NCI-H2081 treated with DMSO at 0.1 percent for 48 hours (cell line): ENCODE data around the gene ATP1A1.

Experiments
- DNase-seq: peaks from one replicate; lab custom pipeline; 2025; lab: John Stamatoyannopoulos, UW

Gene ATP1A1

GRCh38 chr1:116372191-116372590, 853 bp upstream of the ATP1A1 start:
- no peak for DNase-seq

- DNase-seq, result no peak
Measured at GRCh38 chr1:116373431-116374352, 648 bp downstream of the ATP1A1 start.

GRCh38 chr1:116374353-116375147, 1.5 kb downstream of the ATP1A1 start:
- no peak for DNase-seq

GRCh38 chr1:116375148-116375886, 2.3 kb downstream of the ATP1A1 start:
- DNase-seq, result no peak

- no peak for DNase-seq
Measured at GRCh38 chr1:116375887-116376728, 3.1 kb downstream of the ATP1A1 start.

- DNase-seq, result no peak
Measured at GRCh38 chr1:116376729-116377086, 3.7 kb downstream of the ATP1A1 start.

GRCh38 chr1:116377541-116378529, 4.8 kb downstream of the ATP1A1 start:
- DNase-seq, result no peak

- no peak for DNase-seq
Measured at GRCh38 chr1:116379057-116379630, 6.1 kb downstream of the ATP1A1 start.

- no peak for DNase-seq
Measured at GRCh38 chr1:116379674-116380498, 6.8 kb downstream of the ATP1A1 start.

GRCh38 chr1:116380499-116381242, 7.6 kb downstream of the ATP1A1 start:
- DNase-seq, result no peak

- DNase-seq, result no peak
Measured at GRCh38 chr1:116382321-116382720, 9.3 kb downstream of the ATP1A1 start.

- DNase-seq, result no peak
Measured at GRCh38 chr1:116382857-116383483, 9.9 kb downstream of the ATP1A1 start.

GRCh38 chr1:116386042-116386441, 13.0 kb downstream of the ATP1A1 start:
- no peak for DNase-seq

- DNase-seq, result no peak
Measured at GRCh38 chr1:116387551-116387950, 14.5 kb downstream of the ATP1A1 start.

- no peak for DNase-seq
Measured at GRCh38 chr1:116388122-116388521, 15.1 kb downstream of the ATP1A1 start.

- DNase-seq, result no peak
Measured at GRCh38 chr1:116389013-116389412, 16.0 kb downstream of the ATP1A1 start.

GRCh38 chr1:116389686-116390085, 16.6 kb downstream of the ATP1A1 start:
- no peak for DNase-seq

- no peak for DNase-seq
Measured at GRCh38 chr1:116390195-116390594, 17.2 kb downstream of the ATP1A1 start.
